HFF-Myc (cell line): ENCODE measurements around the gene NEURL1B.

ENCODE experiments used
- DNase-seq: peaks from one replicate; pipeline ENCODE4 v3.0.0-alpha.2; 2011; ENCODE audit warnings: low read depth; ENCODE audit errors: extremely low read depth
- H3K4me3 ChIP-seq: replicated peaks from 2 replicates; pipeline ENCODE4 v1.5.1; 2011; ENCODE audit warnings: low read depth, mild to moderate bottlenecking, control low read depth, low read length
- TF ChIP-seq, protein P1 (sequence below): IDR thresholded peaks from 2 replicates; pipeline ENCODE4 v1.5.1; 2012; ENCODE audit warnings: mild to moderate bottlenecking, low read depth, low read length, control low read depth; ENCODE audit errors: missing control alignments

Gene NEURL1B

DNA sequence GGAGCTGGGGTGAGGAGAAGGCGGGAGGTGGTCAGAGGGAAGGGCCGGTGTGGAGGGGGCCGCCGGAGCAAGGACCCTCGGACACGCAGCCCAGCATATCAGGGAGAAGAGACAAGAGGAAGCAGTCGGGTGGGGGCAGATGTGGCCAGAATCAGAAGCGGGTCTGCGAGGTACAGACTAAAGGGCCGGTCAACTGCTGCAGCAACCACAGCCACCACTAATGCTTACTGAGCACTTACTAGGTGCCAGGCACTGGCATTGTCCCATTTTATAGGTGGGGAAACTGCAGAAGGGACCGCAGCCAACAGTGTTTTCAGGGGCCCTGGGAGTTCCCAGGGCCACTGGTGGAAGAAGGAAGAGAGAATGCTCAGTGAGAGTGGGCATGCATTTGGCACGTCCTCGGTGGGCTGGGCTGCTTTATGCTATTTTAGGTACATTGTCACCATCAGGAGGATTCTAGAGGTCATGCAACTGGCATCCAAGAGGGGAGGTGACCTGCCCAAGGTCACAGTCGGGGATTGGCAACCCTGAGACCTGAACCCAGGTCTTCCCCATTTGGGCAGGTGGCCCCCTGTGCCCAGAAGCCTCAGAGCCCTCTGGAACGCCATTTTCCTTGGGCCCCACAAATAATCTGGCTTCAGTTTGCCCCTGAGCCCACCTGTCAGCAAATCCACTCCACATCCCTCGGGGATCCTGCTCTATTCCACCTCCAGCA, 76.6 kb downstream of the NEURL1B start:
- TF ChIP-seq, protein P1, sequence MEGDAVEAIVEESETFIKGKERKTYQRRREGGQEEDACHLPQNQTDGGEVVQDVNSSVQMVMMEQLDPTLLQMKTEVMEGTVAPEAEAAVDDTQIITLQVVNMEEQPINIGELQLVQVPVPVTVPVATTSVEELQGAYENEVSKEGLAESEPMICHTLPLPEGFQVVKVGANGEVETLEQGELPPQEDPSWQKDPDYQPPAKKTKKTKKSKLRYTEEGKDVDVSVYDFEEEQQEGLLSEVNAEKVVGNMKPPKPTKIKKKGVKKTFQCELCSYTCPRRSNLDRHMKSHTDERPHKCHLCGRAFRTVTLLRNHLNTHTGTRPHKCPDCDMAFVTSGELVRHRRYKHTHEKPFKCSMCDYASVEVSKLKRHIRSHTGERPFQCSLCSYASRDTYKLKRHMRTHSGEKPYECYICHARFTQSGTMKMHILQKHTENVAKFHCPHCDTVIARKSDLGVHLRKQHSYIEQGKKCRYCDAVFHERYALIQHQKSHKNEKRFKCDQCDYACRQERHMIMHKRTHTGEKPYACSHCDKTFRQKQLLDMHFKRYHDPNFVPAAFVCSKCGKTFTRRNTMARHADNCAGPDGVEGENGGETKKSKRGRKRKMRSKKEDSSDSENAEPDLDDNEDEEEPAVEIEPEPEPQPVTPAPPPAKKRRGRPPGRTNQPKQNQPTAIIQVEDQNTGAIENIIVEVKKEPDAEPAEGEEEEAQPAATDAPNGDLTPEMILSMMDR, result no peak
- DNase-seq, result no peak
- H3K4me3 ChIP-seq, result no peak overlapping the region

DNA sequence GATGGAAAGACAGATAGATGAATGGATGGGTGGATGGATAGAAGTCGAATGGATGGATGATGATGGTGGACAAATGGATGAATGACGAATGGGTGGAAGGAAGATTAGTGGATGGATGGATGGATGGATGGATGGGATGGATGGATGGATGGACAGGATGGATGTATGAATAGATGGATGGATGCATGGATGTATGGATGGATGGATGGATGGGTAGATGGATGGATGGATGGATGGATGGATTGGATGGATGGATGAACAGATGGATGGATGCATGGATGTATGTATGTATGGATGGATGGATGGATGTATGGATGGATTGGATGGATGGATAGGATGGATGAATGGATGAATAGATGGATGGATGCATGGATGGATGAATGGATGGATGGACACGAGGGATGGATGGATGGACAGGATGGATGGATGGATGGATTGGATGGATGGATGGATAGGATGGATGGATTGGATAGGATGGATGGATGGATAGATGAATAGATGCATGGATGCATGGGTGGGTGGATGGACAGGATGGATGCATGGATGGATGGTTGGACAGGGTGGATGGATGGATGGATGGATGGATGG, 77.6 kb downstream of the NEURL1B start:
- TF ChIP-seq, protein P1, result no peak
- no peak overlapping the region for H3K4me3 ChIP-seq
- no peak for DNase-seq

DNA sequence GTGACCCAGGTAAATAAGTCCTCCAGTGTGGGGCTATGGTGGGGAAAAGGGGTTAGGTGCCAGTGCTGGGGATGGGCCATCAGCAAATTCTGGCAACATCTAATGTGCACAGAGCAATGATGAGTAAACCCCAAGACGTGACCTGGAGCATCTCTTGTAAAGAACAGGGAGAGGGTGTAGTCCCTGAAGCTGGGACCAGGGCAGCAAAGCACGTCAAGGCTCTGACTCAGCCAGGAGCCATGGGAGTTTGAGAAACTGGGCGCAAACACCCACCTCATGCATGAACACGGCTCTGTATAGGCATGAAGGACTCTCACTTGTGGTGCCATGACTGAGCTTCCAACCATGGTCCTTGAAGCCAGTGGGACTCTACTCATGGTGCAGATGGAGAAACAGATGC, 78.1 kb downstream of the NEURL1B start:
- no peak overlapping the region for H3K4me3 ChIP-seq
- TF ChIP-seq, protein P1, result no peak
- DNase-seq, result no peak

DNA sequence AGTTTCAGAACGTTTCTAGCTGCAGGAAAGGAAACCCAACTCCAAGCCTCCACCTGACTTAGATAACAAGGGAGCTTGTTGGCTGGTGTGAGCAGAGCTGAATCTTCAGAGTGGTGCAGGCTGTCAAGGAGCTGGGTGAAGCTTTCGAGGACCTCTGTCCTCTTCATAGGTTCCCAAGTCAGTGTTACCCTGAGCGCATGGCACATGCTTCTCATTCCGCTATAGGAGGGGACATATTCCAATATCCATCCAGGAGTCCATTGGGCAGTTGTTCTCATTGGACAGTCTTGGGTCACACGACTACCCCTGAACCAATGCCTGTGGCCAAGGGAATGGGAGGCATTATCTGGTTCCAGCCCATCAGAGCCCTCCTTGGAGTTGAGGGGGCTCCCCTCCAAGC, 79.6 kb downstream of the NEURL1B start:
- no peak for DNase-seq
- H3K4me3 ChIP-seq, result no peak overlapping the region
- TF ChIP-seq, protein P1, result no peak

DNA sequence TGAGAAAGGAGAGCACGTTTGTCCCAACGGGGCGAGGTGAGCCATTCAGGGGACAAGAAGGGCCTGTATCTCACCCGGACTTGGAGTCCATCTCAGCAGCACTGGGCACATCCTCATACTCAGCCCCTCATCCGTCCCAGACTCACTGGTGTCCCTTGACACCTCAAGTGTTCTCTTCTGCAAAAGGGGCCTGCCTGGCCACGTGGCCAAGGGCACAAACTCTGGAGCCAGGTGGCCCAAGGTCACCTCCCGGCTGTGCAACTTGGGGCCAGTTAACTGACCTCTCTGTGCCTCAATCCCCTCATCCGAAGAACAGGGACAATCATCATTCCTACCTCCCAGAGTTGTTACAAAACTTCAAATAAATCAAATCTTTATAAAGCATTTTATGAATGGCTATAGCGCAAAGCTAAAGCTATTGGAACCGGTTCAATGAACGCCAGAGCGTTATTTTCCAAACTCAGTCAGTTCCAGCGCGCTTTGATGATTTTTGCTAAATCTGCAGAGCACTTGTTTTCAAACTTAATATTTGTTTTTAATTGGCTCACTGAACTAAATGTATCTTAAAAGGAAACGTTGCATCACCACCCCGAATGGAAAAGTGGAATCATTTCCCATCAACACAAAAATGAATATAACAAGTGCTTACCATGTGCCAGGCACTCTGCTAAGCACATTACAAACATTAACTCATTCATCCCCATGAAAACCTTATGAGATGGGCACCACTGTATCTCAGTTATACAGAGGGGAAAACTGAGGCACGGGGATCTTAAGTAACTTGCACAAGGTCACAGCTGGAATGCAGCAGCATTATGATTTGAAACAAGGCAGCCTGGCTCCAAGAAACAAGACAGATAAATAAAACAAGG, 80.6 kb downstream of the NEURL1B start:
- H3K4me3 ChIP-seq, result no peak overlapping the region
- DNase-seq, result peak; percentile 35
- TF ChIP-seq, protein P1, result no peak

DNA sequence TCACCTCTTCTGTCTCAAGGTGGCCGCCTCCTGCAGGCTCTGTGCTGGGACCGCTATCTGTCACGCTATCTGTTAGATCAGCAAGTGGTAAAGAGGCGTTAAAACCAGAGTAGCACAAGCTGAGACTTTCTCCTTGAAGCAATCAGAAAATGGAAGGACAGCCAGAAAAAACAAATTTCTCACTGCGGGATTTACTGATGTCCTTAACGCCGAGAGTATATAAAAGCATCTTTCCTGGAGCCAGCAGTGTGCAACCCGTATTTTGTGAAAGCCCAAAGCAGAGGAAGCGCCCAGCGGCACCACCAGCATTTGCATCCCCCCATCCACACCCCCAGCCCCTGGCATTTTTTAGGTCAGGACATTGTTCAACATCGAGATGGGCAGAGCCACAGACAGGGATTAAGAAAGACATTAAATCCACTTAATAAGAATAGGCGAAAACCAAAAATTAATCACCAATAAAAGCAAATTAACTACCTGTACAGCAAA, 81.3 kb downstream of the NEURL1B start:
- TF ChIP-seq, protein P1, result no peak
- H3K4me3 ChIP-seq, result no peak overlapping the region
- no peak for DNase-seq
